Measurements from ENCODE around the gene SEPTIN10. TPM values are rescaled to one million over a fixed set of nuclear protein-coding genes. Genes with fewer than 3 reads are reported as not detected.

The SEPTIN10 gene
- total RNA-seq, 1 experiment from 2014 or later = 25.6 TPM

DNA sequence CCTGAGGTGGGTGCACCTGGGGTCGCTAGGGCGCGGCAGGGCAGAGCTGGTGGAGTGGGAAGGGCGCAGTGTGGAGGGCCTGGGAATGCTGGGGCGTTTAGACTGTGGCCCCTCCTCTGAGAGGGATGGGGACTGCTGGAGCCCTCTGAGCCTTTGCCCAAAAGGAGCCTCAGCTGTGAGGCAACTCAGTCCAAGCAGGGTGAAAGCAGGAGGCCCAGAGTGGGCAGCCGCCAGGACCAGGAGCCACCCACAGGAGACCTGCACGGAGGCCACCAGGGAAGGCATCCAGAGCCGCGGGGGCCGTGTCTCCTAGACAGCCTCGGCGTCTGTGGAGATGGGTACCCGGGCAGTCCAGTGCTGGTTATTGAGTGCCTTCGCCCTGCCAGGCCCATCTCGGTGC lies 114.9 kb downstream of the SEPTIN10 start:
- DNase-seq (ENCODE audit: low spot score) = no peak

DNA sequence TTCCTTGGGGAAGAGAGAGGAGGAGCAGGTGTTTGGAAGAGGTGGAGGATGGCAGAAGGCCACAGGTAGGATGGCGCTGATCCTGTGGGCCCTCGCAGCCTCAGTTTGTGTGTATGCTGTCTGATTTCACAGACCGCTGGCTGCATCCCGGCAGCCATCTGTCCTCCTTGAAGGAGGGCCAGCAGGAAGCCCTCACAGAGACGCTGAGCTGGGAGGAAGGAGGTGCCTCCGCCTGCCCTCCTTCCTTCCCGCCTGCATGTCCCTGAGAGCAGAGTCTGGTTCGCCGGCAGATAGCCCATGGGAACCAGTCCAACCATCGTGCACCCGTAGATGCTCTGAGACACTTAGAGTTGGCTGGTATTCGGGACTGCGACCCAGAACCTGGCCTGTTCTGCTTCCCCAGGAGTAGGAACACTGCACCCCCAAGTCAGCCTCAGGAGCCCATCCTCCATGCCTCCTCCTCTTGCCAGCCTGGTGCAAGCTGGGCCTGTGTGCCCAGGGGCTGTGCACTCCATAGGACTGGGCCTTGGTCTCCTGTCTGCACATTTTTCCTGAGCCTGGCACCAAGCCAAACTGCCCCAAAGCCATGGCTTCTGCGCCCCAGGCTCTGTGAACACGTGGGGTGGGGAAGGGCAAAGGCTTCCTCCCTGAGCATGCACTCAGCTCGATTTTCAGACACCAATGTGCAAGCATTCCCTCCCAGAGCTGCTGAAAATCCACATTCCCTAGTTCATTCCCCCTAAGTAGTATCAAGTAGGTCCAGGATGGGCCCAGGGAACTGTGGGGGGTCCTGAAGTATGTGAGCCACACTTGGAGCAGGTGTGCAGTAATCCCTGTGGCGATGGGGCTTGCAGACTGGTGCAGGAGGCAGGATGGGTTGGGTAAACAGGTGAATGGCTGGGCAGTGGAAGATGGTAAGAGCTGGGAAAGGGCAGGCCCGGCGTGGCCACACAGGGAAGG lies 115.6 kb downstream of the SEPTIN10 start:
- no peak for DNase-seq (ENCODE audit: low spot score)

DNA sequence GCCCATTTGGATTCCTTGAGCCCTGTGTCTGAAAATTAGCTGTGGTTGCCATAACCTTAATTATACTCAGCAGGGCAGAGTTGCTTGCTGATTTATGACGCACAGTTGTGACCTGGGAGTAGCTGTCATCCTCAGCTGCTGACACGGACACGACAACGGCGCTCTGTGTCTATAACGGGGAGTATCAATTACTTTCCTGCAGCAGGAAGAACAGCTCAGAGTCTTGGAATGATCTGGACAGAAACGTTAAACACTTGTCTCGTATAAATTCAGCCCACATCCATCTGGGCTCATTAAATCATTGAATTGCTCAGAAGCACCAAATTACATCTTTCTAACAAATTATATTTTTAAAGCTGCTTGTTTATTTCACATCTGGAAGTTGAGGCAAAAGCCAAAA lies 116.3 kb downstream of the SEPTIN10 start:
- DNase-seq (ENCODE audit: low spot score) = no peak

DNA sequence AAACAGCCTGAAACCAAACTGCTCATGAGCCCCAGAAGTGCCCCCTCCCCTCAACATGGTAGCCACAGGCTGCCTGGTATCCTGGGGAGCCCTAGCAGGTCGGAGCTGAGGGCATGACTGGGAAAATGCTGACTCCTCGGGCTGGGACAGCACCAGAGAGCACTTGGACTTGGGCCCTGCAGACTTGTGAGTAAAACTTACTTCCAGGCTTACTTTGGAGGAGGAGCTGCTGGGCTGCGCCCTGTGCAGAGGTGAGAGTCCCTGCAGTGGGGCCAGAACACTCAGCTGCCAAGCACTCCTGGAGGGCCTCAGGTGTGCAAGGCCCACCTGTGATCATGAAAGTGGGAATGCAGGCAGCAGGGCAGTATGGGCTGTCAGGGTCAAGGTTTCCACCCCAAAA lies 119.4 kb downstream of the SEPTIN10 start:
- DNase-seq (ENCODE audit: low spot score) = no peak

DNA sequence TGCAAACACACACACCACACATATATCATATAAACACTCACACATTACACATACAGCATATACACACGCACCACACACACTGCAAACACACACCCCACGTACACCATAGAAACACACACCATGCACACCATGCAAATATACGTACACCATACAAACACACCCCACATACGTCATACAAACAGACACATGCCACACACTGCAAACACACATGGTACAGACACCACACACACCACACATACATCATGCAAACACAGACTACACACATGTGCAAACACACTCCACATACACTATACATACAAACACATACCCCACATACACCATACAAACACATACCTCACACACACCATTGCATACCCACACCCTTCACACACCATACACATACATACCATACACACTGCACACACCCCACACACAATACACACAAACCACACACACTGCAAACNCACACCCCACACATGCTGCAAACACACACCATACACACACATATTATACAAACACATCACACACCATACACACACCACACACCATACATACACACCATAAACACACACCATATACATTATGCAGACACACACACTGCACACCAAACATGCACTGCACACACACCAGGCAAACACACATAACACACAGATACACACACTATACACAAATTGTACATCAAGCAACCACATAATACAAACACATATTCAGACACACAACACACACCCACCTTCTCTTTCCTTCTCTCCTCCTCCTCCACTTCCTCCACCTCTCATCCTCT lies 120.4 kb downstream of the SEPTIN10 start:
- no peak for DNase-seq (ENCODE audit: low spot score)

Other genes with a start within 250 kb of the SEPTIN10 start
- 51.6 and 56.5 TPM in 2 replicates for gene SOWAHC, start 398 bp upstream of the SEPTIN10 start, total RNA-seq (2014; rRNA removed; shearing (Covaris generic))
- 18.6 and 19.4 TPM in 2 replicates for gene RGPD5, start 180.3 kb upstream of the SEPTIN10 start, total RNA-seq (2014; rRNA removed; shearing (Covaris generic))